ENCODE results near the gene KLHL12. TPM values are rescaled to one million over a fixed set of nuclear protein-coding genes. Genes with fewer than 3 reads are reported as not detected.

KLHL12 gene
- total and polyA plus RNA-seq, 10 of the 15 experiments (the other 5 are each of a cell fraction or from before 2014, with no cell fraction given) = 16.0 to 53.8 (median 30.3) TPM

DNA sequence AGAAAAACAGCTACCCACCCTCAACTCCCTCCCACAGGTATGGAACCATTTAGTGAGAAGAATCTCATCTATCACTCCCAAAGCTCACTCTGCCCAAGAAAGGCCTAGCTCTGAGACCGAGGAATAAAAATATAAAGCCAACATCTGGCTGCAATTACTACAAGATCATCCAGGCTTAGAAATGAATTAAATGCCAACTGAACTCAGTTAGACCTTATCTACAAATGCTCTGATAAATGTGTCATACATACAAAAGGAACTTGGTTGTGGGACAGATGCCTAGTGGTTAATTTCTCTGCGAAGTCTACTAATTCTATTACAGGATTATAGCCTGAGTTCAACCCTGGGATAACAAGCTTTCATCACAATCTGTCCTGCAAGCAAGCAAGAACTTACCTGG lies 24.4 kb upstream of the KLHL12 start:
- no TSS peak for BruUV-seq (replicated peaks)
- H3K79me2 ChIP-seq (ENCODE audit: control insufficient read depth, insufficient read depth, low read length) = peaks cover 38% of the 10 kb centered on the region
- in situ Hi-C loops (cut with MboI) = no loop called here
- intact Hi-C loops (cut with micrococcal nuclease; ENCODE audit: unreplicated experiment) = no loop called here
- ChIA-PET POLR2A (interaction anchor here (0.6 kb wide), 1 partner anchor 58 kb away, joined by 3 read pairs; no protein-coding TSS in a partner anchor), RAD21 (ENCODE audit: unreplicated experiment) (interaction anchor here (1.3 kb wide), 1 partner anchor 17 kb away, joined by 3 read pairs; no protein-coding TSS in a partner anchor), CTCF (interaction anchor here (1.0 to 2.4 kb wide), 3 partner anchors 17 to 131 kb away, joined by 3 to 6 read pairs (median 4); no protein-coding TSS in a partner anchor), SMC1A (ENCODE audit: uncharacterized antibody, unreplicated experiment) (interaction anchor here (0.9 to 1.7 kb wide), 4 partner anchors 9 to 49 kb away, joined by 3 to 4 read pairs (median 4); no protein-coding TSS in a partner anchor)
- no peak for FAIRE-seq
- H2AFZ ChIP-seq (ENCODE audit: control insufficient read depth, low read depth, low read length) = no peak overlapping the region
- no peaks in the 10 kb centered on the region for H4K20me1 ChIP-seq (ENCODE audit: control insufficient read depth, insufficient read depth)
- no peak for ATAC-seq
- no peak overlapping the region for H3K9ac ChIP-seq (ENCODE audit: control insufficient read depth, insufficient read depth, low read length)
- no peak overlapping the region for H3K4me3 ChIP-seq
- WGBS (ENCODE audit: insufficient coverage, insufficient replicate concordance, low lambda C conversion rate, missing lambda C conversion rate) = 100% methylated on average over 2 of the region's 2 CpGs
- H3K36me3 ChIP-seq (ENCODE audit: control insufficient read depth in 2 of 2, insufficient read depth in 2 of 2, low read length in 1 of 2) = peaks cover under 1 to 1% of the 10 kb centered on the region in 2 experiments; a peak in 3 of 4 replicates
- H3K27ac ChIP-seq (ENCODE audit: control insufficient read depth, insufficient read depth) = no peak overlapping the region
- DNase-seq (ENCODE audit: low read depth, low spot score) = no peak
- no peaks in the 10 kb centered on the region for H3K9me3 ChIP-seq (replicated peaks; ENCODE audit: control insufficient read depth, insufficient read depth, low read length)
- H3K27me3 ChIP-seq (replicated peaks in 1 of 2; ENCODE audit: control insufficient read depth in 2 of 2, insufficient read depth in 2 of 2, low read length in 1 of 2) = no peaks in the 10 kb centered on the region
- H3K4me1 ChIP-seq (ENCODE audit: control insufficient read depth, insufficient read depth, low read length) = peaks cover 3% of the 10 kb centered on the region; the same call in 1 of the 2 replicates
- H3K4me2 ChIP-seq (ENCODE audit: control insufficient read depth, insufficient read depth) = no peak overlapping the region
- no peak for TF ChIP-seq ZSCAN29 (IDR thresholded peaks at IDR 0.05)

DNA sequence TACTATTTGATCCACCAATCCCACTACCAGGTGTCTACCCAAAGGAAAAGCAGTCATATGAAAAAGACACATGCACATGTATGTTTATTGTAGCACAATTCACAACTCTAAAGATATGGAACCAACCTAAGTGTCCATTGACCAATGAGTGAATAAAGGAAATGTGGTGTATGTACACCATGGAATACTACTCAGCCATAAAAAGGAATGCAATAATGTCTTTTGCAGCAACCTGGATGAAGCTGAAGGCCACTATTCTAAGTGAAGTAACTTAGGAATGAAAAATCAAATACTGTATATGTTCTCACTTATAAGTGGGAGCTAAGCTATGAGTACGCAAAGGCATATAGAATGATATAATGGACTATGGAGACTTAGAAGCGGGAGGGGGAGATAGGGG lies 18.4 kb upstream of the KLHL12 start:
- Histone ChIP-seq H3K9me3 (replicated peaks; ENCODE audit: control insufficient read depth, insufficient read depth, low read length) (no peaks in the 10 kb centered on the region), H4K20me1 (ENCODE audit: control insufficient read depth, insufficient read depth) (no peaks in the 10 kb centered on the region), H3K27me3 (replicated peaks in 1 of 2; ENCODE audit: control insufficient read depth in 2 of 2, insufficient read depth in 2 of 2, low read length in 1 of 2) (no peaks in the 10 kb centered on the region), H3K4me3 (no peak overlapping the region), H2AFZ (ENCODE audit: control insufficient read depth, low read depth, low read length) (no peak overlapping the region), H3K79me2 (ENCODE audit: control insufficient read depth, insufficient read depth, low read length) (no peaks in the 10 kb centered on the region), H3K36me3 (ENCODE audit: control insufficient read depth in 2 of 2, insufficient read depth in 2 of 2, low read length in 1 of 2) (peaks cover 13 to 31% of the 10 kb centered on the region in 2 experiments), H3K4me2 (ENCODE audit: control insufficient read depth, insufficient read depth) (no peak overlapping the region), H3K27ac (ENCODE audit: control insufficient read depth, insufficient read depth) (no peak overlapping the region), H3K9ac (ENCODE audit: control insufficient read depth, insufficient read depth, low read length) (no peak overlapping the region), H3K4me1 (ENCODE audit: control insufficient read depth, insufficient read depth, low read length) (no peaks in the 10 kb centered on the region)
- ChIA-PET CTCF (interaction anchor here (0.9 to 1.3 kb wide), 3 partner anchors 9 to 18 kb away, joined by 3 read pairs; partner anchors contain the start of gene KLHL12), SMC1A (ENCODE audit: uncharacterized antibody, unreplicated experiment) (interaction anchor here (1.1 to 1.6 kb wide), 2 partner anchors 9 to 15 kb away, joined by 3 to 5 read pairs; no protein-coding TSS in a partner anchor), POLR2A (interaction anchor here (0.5 kb wide), 1 partner anchor 146 kb away, joined by 5 read pairs; no protein-coding TSS in a partner anchor), RAD21 (ENCODE audit: unreplicated experiment) (no interaction called here)
- DNase-seq (ENCODE audit: low read depth, low spot score) (no peak), ATAC-seq (no peak), FAIRE-seq (no peak)
- BruUV-seq (replicated peaks) = no TSS peak
- in situ Hi-C loops (cut with MboI) (no loop called here), intact Hi-C loops (cut with micrococcal nuclease; ENCODE audit: unreplicated experiment) (no loop called here)
- WGBS (ENCODE audit: insufficient coverage, insufficient replicate concordance, low lambda C conversion rate, missing lambda C conversion rate) = 100% methylated on average over 2 of the region's 2 CpGs
- TF ChIP-seq, protein P1, sequence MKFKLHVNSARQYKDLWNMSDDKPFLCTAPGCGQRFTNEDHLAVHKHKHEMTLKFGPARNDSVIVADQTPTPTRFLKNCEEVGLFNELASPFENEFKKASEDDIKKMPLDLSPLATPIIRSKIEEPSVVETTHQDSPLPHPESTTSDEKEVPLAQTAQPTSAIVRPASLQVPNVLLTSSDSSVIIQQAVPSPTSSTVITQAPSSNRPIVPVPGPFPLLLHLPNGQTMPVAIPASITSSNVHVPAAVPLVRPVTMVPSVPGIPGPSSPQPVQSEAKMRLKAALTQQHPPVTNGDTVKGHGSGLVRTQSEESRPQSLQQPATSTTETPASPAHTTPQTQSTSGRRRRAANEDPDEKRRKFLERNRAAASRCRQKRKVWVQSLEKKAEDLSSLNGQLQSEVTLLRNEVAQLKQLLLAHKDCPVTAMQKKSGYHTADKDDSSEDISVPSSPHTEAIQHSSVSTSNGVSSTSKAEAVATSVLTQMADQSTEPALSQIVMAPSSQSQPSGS (IDR thresholded peaks at IDR 0.05; ENCODE audit: low read length) = no peak
- TF ChIP-seq HDAC2 (IDR thresholded peaks at IDR 0.05) (no peak), ATF7 (IDR thresholded peaks at IDR 0.05; ENCODE audit: low read depth) (no peak), ZNF24 (IDR thresholded peaks at IDR 0.05) (no peak), IRF4 (IDR thresholded peaks at IDR 0.05; ENCODE audit: low read depth, low read length) (no peak), JUNB (IDR thresholded peaks at IDR 0.05) (no peak), DPF2 (IDR thresholded peaks at IDR 0.05) (no peak), CBX3 (IDR thresholded peaks at IDR 0.05; ENCODE audit: borderline replicate concordance, low read depth) (no peak)
- TF ChIP-seq, protein P2, sequence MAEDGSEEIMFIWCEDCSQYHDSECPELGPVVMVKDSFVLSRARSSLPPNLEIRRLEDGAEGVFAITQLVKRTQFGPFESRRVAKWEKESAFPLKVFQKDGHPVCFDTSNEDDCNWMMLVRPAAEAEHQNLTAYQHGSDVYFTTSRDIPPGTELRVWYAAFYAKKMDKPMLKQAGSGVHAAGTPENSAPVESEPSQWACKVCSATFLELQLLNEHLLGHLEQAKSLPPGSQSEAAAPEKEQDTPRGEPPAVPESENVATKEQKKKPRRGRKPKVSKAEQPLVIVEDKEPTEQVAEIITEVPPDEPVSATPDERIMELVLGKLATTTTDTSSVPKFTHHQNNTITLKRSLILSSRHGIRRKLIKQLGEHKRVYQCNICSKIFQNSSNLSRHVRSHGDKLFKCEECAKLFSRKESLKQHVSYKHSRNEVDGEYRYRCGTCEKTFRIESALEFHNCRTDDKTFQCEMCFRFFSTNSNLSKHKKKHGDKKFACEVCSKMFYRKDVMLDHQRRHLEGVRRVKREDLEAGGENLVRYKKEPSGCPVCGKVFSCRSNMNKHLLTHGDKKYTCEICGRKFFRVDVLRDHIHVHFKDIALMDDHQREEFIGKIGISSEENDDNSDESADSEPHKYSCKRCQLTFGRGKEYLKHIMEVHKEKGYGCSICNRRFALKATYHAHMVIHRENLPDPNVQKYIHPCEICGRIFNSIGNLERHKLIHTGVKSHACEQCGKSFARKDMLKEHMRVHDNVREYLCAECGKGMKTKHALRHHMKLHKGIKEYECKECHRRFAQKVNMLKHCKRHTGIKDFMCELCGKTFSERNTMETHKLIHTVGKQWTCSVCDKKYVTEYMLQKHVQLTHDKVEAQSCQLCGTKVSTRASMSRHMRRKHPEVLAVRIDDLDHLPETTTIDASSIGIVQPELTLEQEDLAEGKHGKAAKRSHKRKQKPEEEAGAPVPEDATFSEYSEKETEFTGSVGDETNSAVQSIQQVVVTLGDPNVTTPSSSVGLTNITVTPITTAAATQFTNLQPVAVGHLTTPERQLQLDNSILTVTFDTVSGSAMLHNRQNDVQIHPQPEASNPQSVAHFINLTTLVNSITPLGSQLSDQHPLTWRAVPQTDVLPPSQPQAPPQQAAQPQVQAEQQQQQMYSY (CRISPR knock-in tag; IDR thresholded peaks at IDR 0.05) = no peak
- TF ChIP-seq, protein P3, sequence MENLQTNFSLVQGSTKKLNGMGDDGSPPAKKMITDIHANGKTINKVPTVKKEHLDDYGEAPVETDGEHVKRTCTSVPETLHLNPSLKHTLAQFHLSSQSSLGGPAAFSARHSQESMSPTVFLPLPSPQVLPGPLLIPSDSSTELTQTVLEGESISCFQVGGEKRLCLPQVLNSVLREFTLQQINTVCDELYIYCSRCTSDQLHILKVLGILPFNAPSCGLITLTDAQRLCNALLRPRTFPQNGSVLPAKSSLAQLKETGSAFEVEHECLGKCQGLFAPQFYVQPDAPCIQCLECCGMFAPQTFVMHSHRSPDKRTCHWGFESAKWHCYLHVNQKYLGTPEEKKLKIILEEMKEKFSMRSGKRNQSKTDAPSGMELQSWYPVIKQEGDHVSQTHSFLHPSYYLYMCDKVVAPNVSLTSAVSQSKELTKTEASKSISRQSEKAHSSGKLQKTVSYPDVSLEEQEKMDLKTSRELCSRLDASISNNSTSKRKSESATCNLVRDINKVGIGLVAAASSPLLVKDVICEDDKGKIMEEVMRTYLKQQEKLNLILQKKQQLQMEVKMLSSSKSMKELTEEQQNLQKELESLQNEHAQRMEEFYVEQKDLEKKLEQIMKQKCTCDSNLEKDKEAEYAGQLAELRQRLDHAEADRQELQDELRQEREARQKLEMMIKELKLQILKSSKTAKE (IDR thresholded peaks at IDR 0.05; ENCODE audit: low read depth, poor library complexity, severe bottlenecking) = no peak
